SK-N-SH (cell line): ENCODE measurements around the gene NANS.

Experiments used
- CTCF ChIP-seq: fragments of 200-600 bp; sonication (generic); IDR thresholded peaks from 2 replicates; pipeline ENCODE4 v1.6.1; 2017; ENCODE audit warnings: antibody characterized with exemption, mild to moderate bottlenecking, moderate library complexity
- GABPA ChIP-seq: IDR thresholded peaks from 2 replicates; pipeline ENCODE4 v1.4.0; 2012; ENCODE audit warnings: low read depth, mild to moderate bottlenecking
- GATA2 ChIP-seq: sonication (generic); formaldehyde crosslinking; IDR thresholded peaks from 2 replicates; pipeline ENCODE4 v1.5.0; 2020; ENCODE audit warnings: mild to moderate bottlenecking, missing genetic modification reagents
- MAX ChIP-seq: IDR thresholded peaks from 2 replicates; pipeline ENCODE4 v1.4.0; 2012; ENCODE audit warnings: low read depth
- MXI1 ChIP-seq: IDR thresholded peaks from 2 replicates; pipeline ENCODE4 v1.6.1; 2012; ENCODE audit warnings: mild to moderate bottlenecking, low read depth, low read length, improper control_type of control experiment
- PBX3 ChIP-seq: IDR thresholded peaks from 2 replicates; pipeline ENCODE4; 2012
- POLR2AphosphoS5 ChIP-seq: IDR thresholded peaks from 2 replicates; pipeline ENCODE4 v1.6.1; 2012; ENCODE audit warnings: low read depth, low read length
- RAD21 ChIP-seq: IDR thresholded peaks from 2 replicates; pipeline ENCODE4 v1.6.1; 2012; ENCODE audit warnings: mild to moderate bottlenecking, low read length
- RFX5 ChIP-seq: IDR thresholded peaks from 2 replicates; pipeline ENCODE4 v1.6.1; 2012; ENCODE audit warnings: mild to moderate bottlenecking, improper control_type of control experiment, low read length
- TAF1 ChIP-seq: IDR thresholded peaks from 2 replicates; pipeline ENCODE4 v1.6.1; 2012; ENCODE audit warnings: low read depth, mild to moderate bottlenecking, low read length, moderate library complexity, borderline replicate concordance
- USF2 ChIP-seq: fragments of 150-350 bp; IDR thresholded peaks from 2 replicates; pipeline ENCODE4 v1.6.1; 2017; ENCODE audit warnings: antibody characterized with exemption, low read length, low read depth, borderline replicate concordance
- YY1 ChIP-seq: IDR thresholded peaks from 2 replicates; pipeline ENCODE4 v1.4.0; 2012; ENCODE audit warnings: low read depth, mild to moderate bottlenecking
- ZBTB33 ChIP-seq: IDR thresholded peaks from 2 replicates; pipeline ENCODE4 v1.4.0; 2012; ENCODE audit warnings: low read depth, borderline replicate concordance

GRCh38 chr9:98071737-98072136 lies 15.2 kb downstream of the NANS start:
- no peak for TF ChIP-seq MXI1
- TF ChIP-seq CTCF = no peak
- TF ChIP-seq GATA2 (CRISPR knock-in tag) = no peak
- no peak for TF ChIP-seq MAX
- no peak for TF ChIP-seq GABPA
- TF ChIP-seq ZBTB33 = no peak
- TF ChIP-seq YY1 = no peak
- no peak for TF ChIP-seq POLR2AphosphoS5
- no peak for TF ChIP-seq RFX5
- TF ChIP-seq USF2 = no peak
- TF ChIP-seq RAD21 = no peak
- TF ChIP-seq TAF1 = no peak
- TF ChIP-seq PBX3 = no peak
